Hematopoietic multipotent progenitor cell treated with erythropoietin and hydrocortisone succinate and interleukin-3 and kit ligand, for 15 days (in vitro differentiated cells): ENCODE data around the gene KLHL29.

ENCODE experiments used
- DNase-seq: peaks from one replicate; pipeline ENCODE4 v3.0.0-alpha.2; 2015; ENCODE audit warnings: low spot score

The KLHL29 gene

DNA sequence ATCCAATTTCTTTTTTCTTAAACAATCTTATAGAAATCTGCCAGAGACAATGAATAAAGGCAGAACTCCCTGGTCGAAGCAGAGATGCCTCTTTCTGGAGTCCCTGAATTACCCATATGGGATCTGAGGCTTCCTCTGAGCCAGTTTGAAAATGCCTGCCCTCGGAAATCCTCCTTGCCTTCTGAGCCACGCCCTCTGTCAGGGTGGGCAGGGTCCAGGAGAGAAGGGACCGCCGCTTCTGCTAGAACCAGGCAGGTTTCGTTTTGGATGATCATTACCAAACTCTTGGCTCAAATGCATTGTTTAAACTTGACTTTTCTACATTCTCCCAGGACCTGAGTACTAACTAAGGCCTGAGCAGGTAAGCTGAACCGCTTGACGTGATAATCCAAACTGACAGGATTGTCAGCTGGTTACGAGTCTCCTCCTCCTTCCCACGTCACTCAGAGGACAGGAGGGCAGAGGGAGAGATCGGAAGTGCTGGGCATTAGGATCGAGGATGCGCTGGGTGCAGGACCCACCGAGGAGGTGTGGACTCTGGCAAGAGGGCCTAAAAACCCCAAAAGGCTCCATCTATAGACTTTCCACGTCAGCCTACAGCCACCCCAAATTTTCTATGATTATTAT is 128.4 kb downstream of the KLHL29 start:
- no peak for DNase-seq

DNA sequence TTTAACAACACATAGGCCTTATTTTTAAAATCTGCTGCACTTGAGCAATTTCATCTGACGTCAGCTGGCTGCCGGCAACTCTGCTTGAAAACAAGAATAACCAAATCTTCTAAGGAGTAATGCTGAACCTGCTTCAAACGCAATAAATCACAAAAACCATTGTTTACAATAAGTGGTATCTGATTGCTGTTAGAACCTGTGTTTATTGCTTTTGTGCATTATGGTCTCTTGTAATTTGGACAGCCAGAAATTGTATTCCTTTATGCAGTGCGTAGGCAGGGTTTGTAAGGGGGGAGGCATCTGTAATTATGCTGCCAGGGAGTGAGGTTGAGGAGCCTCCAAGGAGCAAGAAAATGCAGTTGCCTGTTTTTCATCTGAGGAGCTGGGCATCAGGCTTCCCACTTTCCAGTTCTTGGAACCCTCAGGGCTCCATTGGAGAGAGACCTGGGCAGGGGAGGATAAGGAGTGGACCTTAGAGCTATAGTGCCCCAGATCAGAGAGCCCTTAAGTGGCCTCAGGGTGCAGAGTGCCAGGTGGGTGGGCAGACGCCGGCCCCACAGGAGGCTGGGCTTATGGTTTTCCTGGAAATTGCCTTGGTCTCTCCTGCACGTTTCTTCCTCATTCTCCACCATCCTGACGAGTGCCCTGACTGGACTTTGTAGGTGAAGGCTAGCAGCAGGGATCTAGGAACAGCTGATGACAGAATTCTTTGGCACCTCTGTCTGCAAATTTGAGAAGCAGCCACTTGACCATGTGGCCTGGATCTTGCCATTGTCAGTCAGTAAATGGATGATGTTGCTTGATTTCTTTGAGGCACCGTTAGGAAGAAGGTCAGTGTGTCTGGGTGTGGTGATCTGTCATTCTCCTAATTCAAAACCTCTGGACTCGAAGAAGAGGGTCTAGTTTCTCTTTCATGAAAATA is 129.2 kb downstream of the KLHL29 start:
- no peak for DNase-seq

DNA sequence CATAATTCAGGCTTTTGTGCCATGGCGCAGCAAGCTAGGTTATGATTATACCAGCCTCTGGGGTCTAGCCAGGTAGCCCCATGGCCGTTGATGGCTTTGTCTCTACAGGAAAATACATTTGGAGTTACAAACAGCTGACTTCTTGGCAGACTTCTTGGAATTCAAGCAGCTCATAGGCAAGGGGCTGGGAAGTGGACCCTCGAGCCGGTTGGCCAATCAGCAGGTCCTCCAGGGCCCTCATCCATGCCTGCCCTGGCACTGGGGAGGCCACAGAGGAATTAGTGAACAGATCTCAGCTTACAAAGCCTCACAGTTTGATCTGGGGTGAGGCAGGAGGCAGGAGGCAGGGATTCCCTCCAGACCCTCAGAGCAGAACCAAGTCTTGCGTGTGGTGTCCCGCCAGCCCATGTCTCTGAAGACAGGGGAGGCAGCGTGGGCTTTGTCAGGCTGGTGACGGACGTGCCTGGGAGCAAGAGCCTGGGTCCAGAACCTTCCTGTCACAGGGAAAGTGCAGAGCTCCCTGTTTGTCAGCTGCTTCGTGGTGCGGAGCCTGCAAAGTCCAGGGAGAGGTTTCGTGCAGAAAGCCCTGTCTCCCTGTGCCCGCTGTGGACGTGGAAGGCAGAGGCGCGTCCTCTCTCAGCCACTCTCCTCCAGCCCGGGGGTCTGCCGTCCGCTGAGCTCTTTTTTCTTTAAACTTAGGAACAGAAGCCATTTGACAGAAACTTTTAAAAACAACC is 131.7 kb downstream of the KLHL29 start:
- no peak for DNase-seq

DNA sequence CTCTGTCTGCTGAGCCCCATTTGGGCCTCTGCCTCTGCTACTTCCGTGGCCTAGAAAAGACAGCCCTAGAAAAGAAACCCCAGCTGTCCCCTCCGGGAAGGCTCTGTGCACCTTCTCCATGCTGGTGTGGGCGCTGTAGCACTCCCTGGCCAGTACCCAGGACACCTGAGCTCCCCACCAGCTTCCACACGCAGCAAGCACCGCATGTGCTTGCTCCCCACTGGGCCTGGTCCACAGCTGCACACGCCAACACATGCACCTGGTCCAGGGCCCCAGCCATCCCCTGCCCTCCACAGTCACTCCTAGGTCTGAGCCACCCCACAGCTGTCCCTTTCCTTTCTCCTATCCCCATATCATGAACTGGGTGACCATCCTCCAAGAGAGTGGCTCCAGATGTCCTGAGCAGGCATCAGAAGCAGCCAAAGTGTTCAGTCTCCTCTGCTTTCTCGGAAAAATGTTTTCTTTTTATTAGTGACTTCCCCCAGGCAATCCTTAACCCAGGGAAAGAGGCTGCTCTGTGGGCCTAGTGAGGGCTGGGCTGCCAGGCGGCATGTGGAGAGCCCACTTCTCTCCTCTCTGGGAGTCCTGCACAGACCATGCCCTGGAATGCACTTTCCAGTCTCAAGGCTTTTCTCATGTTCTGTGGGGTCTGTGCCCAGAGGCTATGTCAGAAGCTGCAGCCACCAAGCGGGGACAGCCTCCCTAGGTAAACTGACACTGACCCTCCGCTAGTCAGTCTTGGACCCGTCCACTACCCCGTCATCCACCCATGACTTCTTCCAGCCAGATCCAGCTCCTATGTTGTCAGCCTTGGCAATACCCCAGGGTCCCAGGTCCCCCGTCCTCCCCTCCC is 133.7 kb downstream of the KLHL29 start:
- no peak for DNase-seq

DNA sequence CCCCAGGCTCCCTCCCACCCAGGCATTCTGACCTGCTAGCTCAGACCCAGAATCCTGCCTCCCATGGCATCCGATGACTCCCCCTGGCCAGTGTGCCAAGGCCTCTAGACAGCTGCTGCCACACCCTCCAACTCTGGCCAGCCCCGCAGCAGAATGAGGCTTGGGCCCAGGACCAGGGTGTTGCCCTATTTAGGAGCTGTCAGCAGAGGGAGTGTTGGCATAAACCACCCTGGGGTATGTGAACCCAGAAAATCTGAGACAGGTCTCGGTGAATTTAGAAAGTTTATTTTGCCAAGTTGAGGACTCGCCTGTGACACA is 134.3 kb downstream of the KLHL29 start:
- no peak for DNase-seq

DNA sequence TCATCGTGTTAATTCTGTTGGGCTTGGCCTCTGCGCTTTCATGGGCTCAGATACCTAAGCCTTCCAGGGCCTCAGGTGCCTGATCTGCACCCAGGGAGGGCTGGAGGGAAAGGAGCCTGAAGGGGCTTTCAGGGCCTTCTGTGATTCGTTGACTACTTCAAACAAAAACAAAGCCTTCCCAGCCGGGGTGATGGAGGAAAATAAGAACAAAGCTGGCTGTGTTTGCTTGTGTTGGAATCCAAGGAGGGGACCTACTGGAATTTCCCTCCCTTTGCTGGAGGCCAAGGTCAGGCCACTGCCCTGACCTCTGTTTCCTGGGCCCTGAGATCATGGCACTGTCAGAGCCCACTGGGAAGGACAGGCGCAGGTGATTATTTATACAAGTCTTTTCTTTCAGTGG is 135.3 kb downstream of the KLHL29 start:
- DNase-seq = no peak

DNA sequence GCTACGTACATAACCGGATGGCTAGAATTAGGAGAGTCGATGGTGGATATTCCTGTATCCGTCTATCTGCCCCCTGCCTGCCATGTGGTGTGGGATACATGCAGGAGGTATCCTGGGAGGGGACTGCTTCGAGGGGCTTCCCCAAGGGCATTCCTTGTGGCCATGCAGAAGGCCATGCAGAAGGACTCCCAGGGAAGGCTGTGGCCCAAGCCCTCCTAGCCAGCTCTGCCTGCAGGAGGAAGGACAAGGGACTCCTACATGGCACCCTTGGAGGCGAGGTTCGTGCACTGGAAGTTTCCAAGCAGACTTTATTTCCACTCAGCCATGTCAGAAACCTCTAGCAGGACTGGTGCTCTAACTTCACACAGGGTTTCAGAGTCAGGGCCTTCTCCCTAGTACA is 136.1 kb downstream of the KLHL29 start:
- no peak for DNase-seq

DNA sequence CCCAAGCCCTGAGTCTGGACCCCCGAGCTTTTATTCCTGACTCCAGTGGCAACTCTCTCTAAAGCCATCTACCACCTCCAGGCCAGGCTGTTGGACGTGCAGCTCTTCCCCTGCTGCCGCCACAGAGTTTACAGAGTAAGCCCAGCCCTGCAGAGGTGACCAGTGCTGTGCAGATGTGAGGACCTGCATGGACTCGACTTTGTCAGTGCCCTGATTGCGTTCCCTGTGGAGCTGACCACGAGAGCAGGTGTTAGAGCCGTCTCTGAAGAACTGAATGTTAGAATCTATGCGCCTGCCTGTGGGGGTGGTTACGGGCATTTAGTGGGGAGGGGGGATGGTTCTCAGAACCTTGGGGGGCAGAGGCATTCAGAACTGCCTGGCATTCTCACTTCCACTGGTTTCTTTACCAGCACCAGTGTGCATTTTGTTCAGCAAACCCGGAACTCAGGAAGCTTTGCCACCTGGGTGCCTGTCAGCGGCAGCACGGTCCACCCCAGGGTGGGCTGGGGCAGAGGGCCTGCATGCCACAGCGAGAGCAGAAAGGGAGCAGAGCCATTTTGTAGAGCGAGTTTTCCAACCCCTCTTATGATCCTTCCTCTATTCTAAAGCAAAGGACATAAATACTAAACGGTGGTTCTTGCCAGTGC is 137.9 kb downstream of the KLHL29 start:
- DNase-seq = no peak

DNA sequence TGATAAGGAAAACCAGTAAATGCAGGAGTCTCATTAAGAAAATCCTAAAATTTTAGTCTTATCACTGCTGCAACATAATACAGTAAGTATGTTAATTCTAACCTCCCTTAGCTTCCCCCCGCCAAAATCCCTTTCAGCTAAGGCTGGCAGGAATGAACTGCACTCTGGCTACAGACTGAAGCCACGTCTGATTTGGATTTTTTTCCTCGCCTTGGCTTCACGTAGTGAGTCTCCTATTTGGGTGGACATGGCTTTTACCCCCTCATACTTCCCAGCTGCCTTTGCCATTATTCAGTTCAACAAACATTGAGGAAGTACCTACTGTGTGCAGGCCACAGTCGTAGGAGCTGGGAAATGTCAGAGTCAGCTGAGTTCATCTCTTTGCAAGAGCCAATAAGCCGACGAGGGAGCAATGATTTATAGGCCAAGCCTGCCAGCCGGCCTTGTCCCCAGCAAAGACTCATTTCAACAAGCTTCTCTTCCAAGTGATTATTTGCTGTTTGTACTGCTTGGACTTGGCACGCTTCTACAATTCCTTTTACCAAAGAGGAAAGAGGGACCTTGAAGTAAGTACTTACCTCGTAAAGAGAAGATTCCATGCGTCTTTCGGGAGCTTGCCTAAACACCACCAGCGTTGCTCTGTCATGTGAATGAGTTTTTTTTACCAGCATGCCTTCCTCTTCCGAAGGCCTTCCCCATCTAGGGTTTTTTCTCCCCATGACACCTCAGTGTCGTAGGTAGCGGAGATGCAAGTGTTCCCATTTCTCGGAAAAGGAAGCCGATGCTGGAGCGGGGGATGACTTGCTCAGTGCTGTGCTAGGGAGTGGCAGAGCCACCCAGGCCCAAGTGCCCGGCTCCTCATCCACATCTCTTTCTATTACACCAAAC is 138.6 kb downstream of the KLHL29 start:
- no peak for DNase-seq

DNA sequence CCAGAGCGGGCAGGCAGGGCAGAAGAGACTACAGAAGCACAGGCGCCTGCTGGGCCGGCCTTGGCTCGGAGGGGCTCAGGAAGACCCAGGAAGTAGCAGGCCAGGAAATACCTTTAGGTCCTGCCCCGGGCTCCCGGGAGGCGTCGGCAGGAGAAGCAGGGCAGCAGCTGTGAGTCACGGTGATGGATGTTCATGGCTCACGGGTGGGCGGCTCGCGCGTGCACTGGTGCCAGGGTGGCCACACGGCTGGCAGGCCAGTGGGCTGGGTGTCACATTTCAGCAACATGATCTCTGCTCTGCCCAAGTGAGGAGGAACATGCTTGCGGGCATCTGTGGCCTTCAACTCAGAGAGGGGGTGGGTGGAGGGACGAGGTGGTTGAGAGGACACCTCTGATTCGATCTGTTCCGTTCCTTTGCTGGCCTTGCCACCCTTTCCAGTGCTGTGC is 139.3 kb downstream of the KLHL29 start:
- no peak for DNase-seq

DNA sequence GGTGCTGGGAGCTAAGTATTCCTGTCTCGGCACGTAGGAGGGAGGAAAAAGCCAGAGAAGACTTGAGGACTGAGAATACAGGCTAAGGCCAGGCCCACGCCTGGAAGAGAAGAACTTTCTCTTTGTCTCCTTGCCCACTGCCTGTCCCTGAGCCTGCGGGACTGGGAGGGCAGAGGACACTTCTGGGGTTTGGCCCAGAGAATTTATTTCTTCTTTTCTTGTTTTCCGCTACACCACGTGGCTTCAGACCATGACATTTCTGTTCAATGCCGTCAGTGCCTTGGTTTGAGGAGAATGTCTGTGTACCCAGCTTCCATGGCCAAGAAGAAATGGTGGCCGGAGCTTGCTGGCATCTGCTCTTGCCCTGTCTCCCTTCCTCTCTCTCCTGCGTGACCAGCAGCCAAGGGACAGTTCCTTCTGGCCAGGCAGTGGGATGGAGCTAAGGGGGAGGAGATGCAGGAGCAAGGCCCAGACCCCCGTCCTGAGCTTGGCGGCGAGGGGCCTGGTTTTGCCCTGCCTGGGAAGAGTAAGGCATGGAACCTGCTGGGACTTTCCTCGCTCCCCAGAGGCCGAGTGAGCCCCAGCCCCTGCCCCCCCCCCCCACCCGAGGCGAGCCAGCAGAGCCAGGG is 140.3 kb downstream of the KLHL29 start:
- DNase-seq = no peak

DNA sequence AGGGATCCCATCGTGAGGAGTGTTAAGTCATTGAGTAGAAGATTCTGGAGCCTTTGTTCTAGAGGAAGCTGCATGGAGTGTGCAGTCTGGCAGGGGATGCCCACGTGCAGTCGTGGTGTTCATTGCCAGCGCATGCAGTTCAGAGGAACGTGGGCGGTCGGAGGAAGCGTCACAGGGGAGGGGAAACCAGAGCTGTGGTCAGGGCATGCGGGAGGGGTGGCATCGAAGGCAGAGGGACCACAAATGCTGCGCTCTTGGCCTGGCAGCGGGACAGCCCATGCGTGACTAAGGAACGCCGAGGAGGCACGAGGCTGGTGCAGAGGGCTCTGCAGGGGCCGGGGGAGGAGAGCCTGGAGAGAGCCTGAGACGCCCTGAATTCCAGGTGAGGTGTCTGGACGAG is 141.1 kb downstream of the KLHL29 start:
- no peak for DNase-seq

DNA sequence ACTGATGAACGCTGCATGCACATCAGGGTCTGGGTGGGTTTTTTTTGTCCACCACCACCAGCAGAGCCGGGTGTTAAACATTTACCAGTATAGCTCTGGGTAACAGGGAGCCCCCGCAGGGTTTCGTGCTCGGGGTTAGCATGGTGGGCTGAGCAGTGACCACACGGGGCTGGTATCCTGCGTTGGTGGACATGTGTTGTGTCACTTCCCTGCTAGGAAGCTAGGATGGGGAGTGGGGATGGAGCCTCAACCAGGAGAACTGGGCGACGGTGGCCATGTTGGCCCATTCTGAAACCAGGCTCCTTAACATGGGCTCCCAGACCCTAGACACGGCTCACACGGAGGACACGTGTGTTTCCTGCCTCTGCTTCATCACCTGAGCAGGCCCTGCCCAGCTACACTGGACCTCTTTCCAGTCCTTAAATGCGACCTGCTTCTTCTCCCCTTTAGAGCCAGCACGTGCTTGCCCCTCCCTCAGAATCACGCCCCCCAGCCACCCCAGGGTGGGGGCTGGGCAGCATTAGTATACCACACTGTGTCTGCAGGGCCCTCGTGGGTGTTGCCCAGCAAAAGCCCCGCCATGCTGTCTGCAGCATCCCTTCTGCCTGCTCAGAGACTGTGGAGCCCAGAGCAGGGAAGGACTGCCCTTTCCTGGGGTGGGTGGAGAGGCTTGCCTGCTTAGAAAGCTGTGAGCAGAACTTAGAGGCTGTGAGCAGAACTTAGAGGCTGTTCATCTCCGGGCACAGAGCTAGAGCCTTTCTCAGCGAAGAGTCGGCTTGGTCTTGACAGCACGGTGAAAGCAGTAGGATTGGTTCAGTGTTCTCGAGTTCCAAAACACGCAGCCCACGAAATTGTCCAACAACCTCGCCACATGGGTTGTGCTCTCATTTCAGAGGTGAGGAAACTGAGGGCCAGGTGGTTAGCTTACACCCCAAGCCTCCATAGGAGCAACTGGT is 142.1 kb downstream of the KLHL29 start:
- DNase-seq = no peak

DNA sequence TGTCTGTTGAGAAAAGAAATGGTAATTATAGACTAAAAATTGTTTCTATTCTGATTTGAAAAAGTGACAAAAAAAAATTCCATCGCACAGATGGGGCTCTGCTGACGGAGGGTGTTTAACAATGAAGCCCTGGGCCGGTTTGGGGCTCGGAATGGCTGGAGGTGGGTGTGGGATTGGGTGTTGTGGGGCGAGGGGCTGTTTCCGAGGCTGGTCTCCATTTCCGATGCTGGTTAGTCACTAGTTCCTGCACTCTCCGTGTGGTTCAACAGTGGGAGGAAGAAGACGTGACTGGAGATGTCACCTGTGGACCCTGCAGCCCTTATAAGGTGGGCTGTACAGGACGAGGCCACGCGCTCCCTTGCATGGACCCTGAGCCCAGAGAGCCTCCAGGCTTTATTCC is 143.2 kb downstream of the KLHL29 start:
- DNase-seq = no peak

DNA sequence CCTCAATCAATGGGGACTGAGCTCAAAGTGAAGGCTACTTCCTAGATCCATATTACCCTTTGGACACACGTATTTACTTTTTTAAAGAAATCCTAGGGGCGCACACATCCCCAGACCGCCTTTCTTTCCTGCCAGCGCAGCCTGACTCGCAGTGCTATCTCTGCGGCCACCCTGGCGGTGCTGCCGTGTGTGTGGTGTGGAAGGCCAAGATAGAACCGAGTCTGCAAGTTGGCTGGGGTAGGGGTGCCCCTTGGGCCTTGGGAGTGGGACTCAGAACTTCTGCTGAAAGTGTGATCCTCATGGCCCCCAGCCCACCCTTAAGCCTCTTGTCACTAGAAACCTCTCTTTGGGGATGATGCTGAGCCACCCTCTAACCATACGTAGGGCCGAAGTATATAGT is 143.7 kb downstream of the KLHL29 start:
- DNase-seq = no peak

DNA sequence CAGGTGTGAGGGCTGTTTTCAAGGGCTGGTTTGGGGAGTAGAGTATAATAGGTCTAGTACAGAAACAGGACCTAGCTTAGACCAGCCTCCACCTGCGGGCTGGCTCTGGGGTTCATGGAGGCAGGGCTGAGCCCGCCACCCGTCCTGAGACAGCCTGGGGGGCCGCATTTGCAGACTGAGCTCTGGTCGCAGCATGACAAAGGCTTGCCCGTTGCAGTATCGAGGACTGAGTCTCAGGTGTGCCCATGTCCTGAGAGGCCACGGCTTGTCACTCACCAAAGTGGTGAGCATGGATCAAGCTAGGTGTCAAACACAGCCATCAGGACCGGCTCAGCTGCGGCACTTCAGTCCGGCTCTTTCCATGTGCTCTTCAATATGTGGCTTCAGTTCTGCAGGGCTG is 144.7 kb downstream of the KLHL29 start:
- no peak for DNase-seq

DNA sequence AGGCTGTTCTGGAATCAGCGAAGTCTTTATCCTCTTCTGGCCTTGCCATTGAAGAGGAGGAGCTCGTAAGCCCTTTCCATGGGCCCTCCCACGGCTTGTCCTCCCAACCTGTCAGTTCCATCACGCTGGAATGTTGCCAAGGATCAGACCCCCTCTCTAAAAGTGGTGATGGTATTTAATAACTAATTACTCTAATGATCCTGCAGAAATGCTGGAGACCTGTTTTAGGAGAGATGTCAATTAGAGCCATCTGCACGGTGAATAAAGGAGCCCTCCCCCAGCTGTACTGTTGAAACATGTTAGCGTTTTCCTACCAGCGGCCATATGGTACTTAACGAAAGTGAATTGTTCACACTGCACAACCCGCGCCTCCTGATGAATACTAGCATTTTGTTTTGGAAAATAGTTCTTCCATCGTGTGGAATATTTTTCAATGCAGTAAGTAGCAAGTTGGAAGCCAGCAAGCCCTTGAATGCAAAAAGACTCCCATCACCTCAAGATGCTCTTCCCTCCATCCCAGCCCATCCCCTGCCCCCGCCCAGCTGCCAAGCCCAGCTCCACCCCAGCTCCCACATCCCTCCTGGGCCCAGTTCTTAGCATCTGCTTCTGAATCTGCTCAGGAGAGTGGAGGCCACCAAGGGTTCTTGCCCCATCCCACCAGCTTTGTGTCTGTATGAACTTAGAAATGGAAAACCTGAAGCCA is 145.4 kb downstream of the KLHL29 start:
- DNase-seq = no peak

DNA sequence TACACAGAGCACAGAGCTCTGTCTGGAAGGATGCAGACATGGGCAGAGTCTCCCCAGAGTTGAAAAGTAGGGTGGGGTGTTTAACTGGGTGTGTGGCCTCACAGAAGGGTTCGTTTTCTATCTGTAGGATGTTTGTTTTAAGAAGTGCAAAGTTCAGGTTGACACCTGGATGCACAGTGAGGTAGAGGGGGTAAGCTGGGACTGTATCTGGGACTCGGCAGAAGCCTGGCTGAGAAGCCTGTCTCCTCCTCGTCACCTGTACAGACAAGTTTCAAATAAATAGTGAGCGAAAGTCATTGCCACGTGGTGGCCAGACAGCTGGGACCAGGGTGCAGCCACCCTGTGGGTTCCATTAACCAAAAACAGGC is 145.9 kb downstream of the KLHL29 start:
- DNase-seq = no peak
